ENCODE results near the gene DBX1. TPM values are rescaled to one million over a fixed set of nuclear protein-coding genes. Genes with fewer than 3 reads are reported as not detected.
"Not testable (repeated sequence)": the region's sequence is repeated elsewhere in the genome, so short reads cannot be mapped to it uniquely, and the experiment has no call there.

Gene DBX1
- polyA plus RNA-seq, 3 donors: not detected

GRCh38 chr11:20131788-20132666, 28.2 kb downstream of the DBX1 start:
- no peak overlapping the region for H3K27ac ChIP-seq (ENCODE audit: low read depth, low read length)
- WGBS, 3 donors: 8 to 14% (median 12%) methylated on average over 51 of the region's 51 CpGs

- 75 to 86% (median 85%) methylated on average over 4 of the region's 4 CpGs for WGBS, 3 donors
- no peak overlapping the region for H3K27ac ChIP-seq (ENCODE audit: low read depth, low read length)
Observed at GRCh38 chr11:20129665-20130064, 30.6 kb downstream of the DBX1 start.

GRCh38 chr11:20128528-20128825, 31.8 kb downstream of the DBX1 start:
- not testable (repeated sequence) for H3K27ac ChIP-seq (ENCODE audit: low read depth, low read length)
- 86 to 90% (median 87%) methylated on average over 7 of the region's 7 CpGs for WGBS, 3 donors

- WGBS, 3 donors: 62 to 65% (median 63%) methylated on average over 16 of the region's 16 CpGs
- no peak overlapping the region for H3K27ac ChIP-seq (ENCODE audit: low read depth, low read length)
Observed at GRCh38 chr11:20127671-20128527, 32.4 kb downstream of the DBX1 start.

GRCh38 chr11:20126724-20127123, 33.6 kb downstream of the DBX1 start:
- H3K27ac ChIP-seq (ENCODE audit: low read depth, low read length): no peak overlapping the region
- WGBS, 3 donors: 78 to 86% (median 85%) methylated on average over 8 of the region's 8 CpGs

GRCh38 chr11:20125927-20126326, 34.3 kb downstream of the DBX1 start:
- WGBS, 3 donors: 74 to 80% (median 79%) methylated on average over 6 of the region's 6 CpGs
- H3K27ac ChIP-seq (ENCODE audit: low read depth, low read length): no peak overlapping the region

- H3K27ac ChIP-seq (ENCODE audit: low read depth, low read length): no peak overlapping the region
- 68 to 87% (median 86%) methylated on average over 3 of the region's 3 CpGs for WGBS, 3 donors
Observed at GRCh38 chr11:20122131-20122530, 38.1 kb downstream of the DBX1 start.

- no peak overlapping the region for H3K27ac ChIP-seq (ENCODE audit: low read depth, low read length)
- WGBS, 3 donors: 92 to 93% (median 92%) methylated on average over 7 of the region's 7 CpGs
Observed at GRCh38 chr11:20120134-20120925, 39.9 kb downstream of the DBX1 start.

GRCh38 chr11:20119315-20119714, 41.0 kb downstream of the DBX1 start:
- no peak overlapping the region for H3K27ac ChIP-seq (ENCODE audit: low read depth, low read length)
- 91 to 94% (median 92%) methylated on average over 12 of the region's 12 CpGs for WGBS, 3 donors

GRCh38 chr11:20118209-20118608, 42.1 kb downstream of the DBX1 start:
- 94 to 97% (median 96%) methylated on average over 15 of the region's 15 CpGs for WGBS, 3 donors
- no peak overlapping the region for H3K27ac ChIP-seq (ENCODE audit: low read depth, low read length)

- 88 to 93% (median 89%) methylated on average over 5 of the region's 5 CpGs for WGBS, 3 donors
- H3K27ac ChIP-seq (ENCODE audit: low read depth, low read length): no peak overlapping the region
Observed at GRCh38 chr11:20117291-20117690, 43.0 kb downstream of the DBX1 start.

- 0 to 65% (median 60%) methylated on average over 1 of the region's 1 CpG for WGBS, 3 donors
- no peak overlapping the region for H3K27ac ChIP-seq (ENCODE audit: low read depth, low read length)
Observed at GRCh38 chr11:20116825-20117224, 43.5 kb downstream of the DBX1 start.

- no peak overlapping the region for H3K27ac ChIP-seq (ENCODE audit: low read depth, low read length)
- WGBS, 3 donors: 95 to 97% (median 96%) methylated on average over 10 of the region's 10 CpGs
Observed at GRCh38 chr11:20114588-20114987, 45.7 kb downstream of the DBX1 start.

- H3K27ac ChIP-seq (ENCODE audit: low read depth, low read length): no peak overlapping the region
- 44 to 48% (median 45%) methylated on average over 5 of the region's 5 CpGs for WGBS, 3 donors
Observed at GRCh38 chr11:20113149-20113438, 47.2 kb downstream of the DBX1 start.

GRCh38 chr11:20112291-20113148, 47.8 kb downstream of the DBX1 start:
- no peak overlapping the region for H3K27ac ChIP-seq (ENCODE audit: low read depth, low read length)
- 57 to 64% (median 57%) methylated on average over 15 of the region's 15 CpGs for WGBS, 3 donors

- no peak overlapping the region for H3K27ac ChIP-seq (ENCODE audit: low read depth, low read length)
- WGBS, 3 donors: 71 to 88% (median 71%) methylated on average over 1 of the region's 1 CpG
Observed at GRCh38 chr11:20111871-20112270, 48.4 kb downstream of the DBX1 start.

- WGBS, 3 donors: 19 to 36% (median 30%) methylated on average over 8 of the region's 8 CpGs
- no peak overlapping the region for H3K27ac ChIP-seq (ENCODE audit: low read depth, low read length)
Observed at GRCh38 chr11:20110908-20111669, 49.2 kb downstream of the DBX1 start.

Data from adipose tissue (tissue), 3 donors.